ENCODE results near the gene KDR.

DNA sequence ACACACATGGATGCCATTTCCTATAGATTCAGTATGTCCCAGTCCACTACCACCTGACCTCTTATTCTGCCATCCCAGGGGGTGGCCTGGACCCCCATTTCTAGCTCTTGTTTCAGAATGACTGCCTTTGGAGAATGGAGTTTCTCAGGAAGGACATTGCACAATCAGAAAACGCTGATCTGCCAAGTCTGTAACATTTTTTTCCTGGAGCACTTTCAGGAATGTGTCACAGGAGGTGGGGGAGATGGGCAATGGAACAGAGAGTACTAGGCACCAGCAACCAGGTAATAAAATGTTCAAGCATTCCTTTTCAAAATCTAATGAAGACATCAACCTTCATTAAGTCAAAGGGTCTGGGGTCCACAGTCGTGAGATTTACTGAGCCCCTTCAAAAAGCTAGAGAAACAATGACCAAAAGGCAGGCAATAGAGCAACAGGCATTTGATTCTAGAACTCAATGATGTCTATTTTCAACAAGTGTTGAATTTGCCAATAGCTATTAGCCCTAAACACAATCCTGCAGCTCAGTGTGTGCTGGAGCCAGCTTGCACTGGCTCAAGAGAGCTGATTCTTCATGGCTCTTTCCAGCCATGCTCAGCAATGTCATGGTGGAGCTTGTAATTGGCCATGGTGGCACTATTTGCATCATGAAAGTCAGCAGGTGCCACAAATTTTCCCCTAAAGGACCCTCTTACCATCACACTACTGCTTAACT, 87.1 kb downstream of the KDR start:
- TF ChIP-seq, protein P1, sequence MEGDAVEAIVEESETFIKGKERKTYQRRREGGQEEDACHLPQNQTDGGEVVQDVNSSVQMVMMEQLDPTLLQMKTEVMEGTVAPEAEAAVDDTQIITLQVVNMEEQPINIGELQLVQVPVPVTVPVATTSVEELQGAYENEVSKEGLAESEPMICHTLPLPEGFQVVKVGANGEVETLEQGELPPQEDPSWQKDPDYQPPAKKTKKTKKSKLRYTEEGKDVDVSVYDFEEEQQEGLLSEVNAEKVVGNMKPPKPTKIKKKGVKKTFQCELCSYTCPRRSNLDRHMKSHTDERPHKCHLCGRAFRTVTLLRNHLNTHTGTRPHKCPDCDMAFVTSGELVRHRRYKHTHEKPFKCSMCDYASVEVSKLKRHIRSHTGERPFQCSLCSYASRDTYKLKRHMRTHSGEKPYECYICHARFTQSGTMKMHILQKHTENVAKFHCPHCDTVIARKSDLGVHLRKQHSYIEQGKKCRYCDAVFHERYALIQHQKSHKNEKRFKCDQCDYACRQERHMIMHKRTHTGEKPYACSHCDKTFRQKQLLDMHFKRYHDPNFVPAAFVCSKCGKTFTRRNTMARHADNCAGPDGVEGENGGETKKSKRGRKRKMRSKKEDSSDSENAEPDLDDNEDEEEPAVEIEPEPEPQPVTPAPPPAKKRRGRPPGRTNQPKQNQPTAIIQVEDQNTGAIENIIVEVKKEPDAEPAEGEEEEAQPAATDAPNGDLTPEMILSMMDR (IDR thresholded peaks at IDR 0.05; ENCODE audit: poor library complexity, severe bottlenecking), result no peak
- TF ChIP-seq EZH2 (IDR thresholded peaks at IDR 0.05; ENCODE audit: borderline replicate concordance, insufficient read depth, low read length, poor library complexity, severe bottlenecking) (no peak), POLR2AphosphoS5 (IDR thresholded peaks at IDR 0.05) (no peak), TAF1 (IDR thresholded peaks at IDR 0.05; ENCODE audit: low read depth) (no peak), SMC3 (conservative IDR thresholded peaks at IDR 0.05; ENCODE audit: poor library complexity) (no peak), EP300 (conservative IDR thresholded peaks at IDR 0.05; ENCODE audit: poor library complexity, severe bottlenecking) (no peak), RAD21 (conservative IDR thresholded peaks at IDR 0.05) (no peak), MXI1 (conservative IDR thresholded peaks at IDR 0.05; ENCODE audit: poor library complexity, severe bottlenecking) (no peak)

Measured in neural cell (in vitro differentiated cells).